SK-N-SH (cell line): Measurements from ENCODE around the gene UQCRC1. TPM values are rescaled to one million over a fixed set of nuclear protein-coding genes. Genes with fewer than 3 reads are reported as not detected.

Experiments used
- CTCF ChIA-PET: fragments of 300-600, 350-600 bp; formaldehyde crosslinking; extraction: SDS; loops from one replicate; lab custom pipeline; 2021; lab: Yijun Ruan, JAX
- POLR2A ChIA-PET: fragments of 350-600 bp; sonication (Branson Sonifier 250); formaldehyde crosslinking; extraction: SDS; loops from one replicate; lab custom pipeline; 2020; ENCODE audit warnings: antibody characterized with exemption, inconsistent platforms; lab: Yijun Ruan, JAX
- DNase-seq: peaks from one replicate; pipeline ENCODE4 v3.0.0; 2012
- H2AFZ ChIP-seq: fragments of 200-600 bp; sonication (generic); 2 replicates; pipeline ENCODE4 v1.8.1; 2016; ENCODE audit warnings: antibody characterized with exemption, mild to moderate bottlenecking, low read depth
- H3F3A ChIP-seq: fragments of 200-600 bp; sonication (generic); replicated peaks from 2 replicates; pipeline ENCODE3; 2016; ENCODE audit warnings: antibody characterized with exemption, mild to moderate bottlenecking; ENCODE audit not compliant: insufficient read depth
- H3K27ac ChIP-seq, 2 experiments: fragments of 200-500 bp in 1 of 2; fragments of 200-600 bp in 1 of 2; sonication (Bioruptor generic) in 1 of 2; sonication (generic), shearing (Covaris generic) in 1 of 2; 2 replicates each; pipeline versions ENCODE4 v1.5.1 to v1.6.1; 2014 to 2016; ENCODE audit warnings: low read depth in 2 of 2, inconsistent platforms in 1 of 2, low read length in 1 of 2, mild to moderate bottlenecking in 1 of 2, mixed read lengths in 1 of 2
- H3K27me3 ChIP-seq: fragments of 200-600 bp; sonication (generic), shearing (Covaris generic); 2 replicates; pipeline ENCODE4 v1.6.1; 2016; ENCODE audit warnings: mixed run types; ENCODE audit not compliant: insufficient read depth
- H3K36me3 ChIP-seq, 2 experiments: fragments of 200-500 bp in 1 of 2; fragments of 200-600 bp in 1 of 2; sonication (Bioruptor generic) in 1 of 2; sonication (generic) in 1 of 2; replicated peaks in 1 of 2; 2 replicates each; pipeline versions ENCODE3 to v1.5.1; 2014 to 2016; ENCODE audit warnings: low read length in 1 of 2, mild to moderate bottlenecking in 1 of 2; ENCODE audit not compliant: insufficient read depth in 2 of 2, control insufficient read depth in 1 of 2
- H3K4me1 ChIP-seq, 2 experiments: fragments of 200-500 bp in 1 of 2; fragments of 200-600 bp in 1 of 2; sonication (Bioruptor generic) in 1 of 2; sonication (generic), shearing (Covaris generic) in 1 of 2; 2 replicates each; pipeline versions ENCODE4 v1.5.1 to v1.6.1; 2014 to 2016; ENCODE audit warnings: low read depth in 1 of 2, low read length in 1 of 2, mixed run types in 1 of 2; ENCODE audit not compliant: insufficient read depth in 2 of 2, control insufficient read depth in 1 of 2
- H3K4me2 ChIP-seq: fragments of 200-600 bp; sonication (generic), shearing (Covaris generic); 2 replicates; pipeline ENCODE4 v1.6.1; 2017; ENCODE audit warnings: mixed run types
- H3K4me3 ChIP-seq, 2 experiments: fragments of 200-500 bp in 1 of 2; fragments of 200-600 bp in 1 of 2; sonication (Bioruptor generic) in 1 of 2; sonication (generic), shearing (Covaris generic) in 1 of 2; 2 replicates each; pipeline versions ENCODE4 v1.5.1 to v1.8.1; 2014 to 2016; ENCODE audit warnings: low read depth in 2 of 2, inconsistent platforms in 1 of 2, low read length in 1 of 2, mild to moderate bottlenecking in 1 of 2, mixed read lengths in 1 of 2, moderate library complexity in 1 of 2
- H3K79me2 ChIP-seq: fragments of 200-600 bp; sonication (generic); 2 replicates; pipeline ENCODE4 v1.8.1; 2017; ENCODE audit warnings: mild to moderate bottlenecking; ENCODE audit not compliant: insufficient read depth
- H3K9ac ChIP-seq: fragments of 200-600 bp; sonication (generic); 2 replicates; pipeline ENCODE4 v1.6.1; 2017; ENCODE audit warnings: mixed run types
- H3K9me2 ChIP-seq: fragments of 200-600 bp; sonication (generic); 2 replicates; pipeline ENCODE4 v1.6.1; 2017; ENCODE audit warnings: mixed run types
- H3K9me3 ChIP-seq: fragments of 200-600 bp; sonication (generic); 2 replicates; pipeline ENCODE4 v1.6.1; 2017; ENCODE audit warnings: mixed run types, mild to moderate bottlenecking, moderate library complexity
- H4K20me1 ChIP-seq: fragments of 200-600 bp; sonication (generic); 2 replicates; pipeline ENCODE4 v1.6.1; 2017; ENCODE audit warnings: mild to moderate bottlenecking, mixed run types; ENCODE audit not compliant: insufficient read depth
- ELF1 ChIP-seq: IDR thresholded peaks from 2 replicates; pipeline ENCODE4 v1.4.0; 2012
- EZH2phosphoT487 ChIP-seq: fragments of 200-600 bp; sonication (generic); IDR thresholded peaks from 2 replicates; pipeline ENCODE4 v1.6.1; 2017; ENCODE audit warnings: low read depth, mixed run types, mild to moderate bottlenecking, antibody characterized with exemption, moderate library complexity, borderline replicate concordance
- FOSL2 ChIP-seq: IDR thresholded peaks from 2 replicates; pipeline ENCODE4 v1.4.0; 2012; ENCODE audit warnings: low read depth, mild to moderate bottlenecking, moderate library complexity, borderline replicate concordance
- FOXJ3 ChIP-seq: sonication (generic); formaldehyde crosslinking; IDR thresholded peaks from 2 replicates; pipeline ENCODE4 v1.5.1; 2020; ENCODE audit warnings: mild to moderate bottlenecking, missing genetic modification reagents
- GATA2 ChIP-seq: sonication (generic); formaldehyde crosslinking; IDR thresholded peaks from 2 replicates; pipeline ENCODE4 v1.5.0; 2020; ENCODE audit warnings: mild to moderate bottlenecking, missing genetic modification reagents
- IRF3 ChIP-seq: fragments of 150-350 bp; IDR thresholded peaks from 2 replicates; pipeline ENCODE4 v1.6.1; 2016; ENCODE audit warnings: mild to moderate bottlenecking, low read depth, low read length
- JUND ChIP-seq: IDR thresholded peaks from 2 replicates; pipeline ENCODE4 v1.4.0; 2012
- MEF2A ChIP-seq: IDR thresholded peaks from 2 replicates; pipeline ENCODE4 v1.4.0; 2012; ENCODE audit warnings: low read depth, borderline replicate concordance
- MXI1 ChIP-seq: IDR thresholded peaks from 2 replicates; pipeline ENCODE4 v1.6.1; 2012; ENCODE audit warnings: mild to moderate bottlenecking, low read depth, low read length, improper control_type of control experiment
- NFIC ChIP-seq: IDR thresholded peaks from 2 replicates; pipeline ENCODE4 v1.4.0; 2012; ENCODE audit warnings: borderline replicate concordance
- POLR2AphosphoS5 ChIP-seq: IDR thresholded peaks from 2 replicates; pipeline ENCODE4 v1.6.1; 2012; ENCODE audit warnings: low read depth, low read length
- RAD21 ChIP-seq: IDR thresholded peaks from 2 replicates; pipeline ENCODE4 v1.6.1; 2012; ENCODE audit warnings: mild to moderate bottlenecking, low read length
- REST ChIP-seq: IDR thresholded peaks from 2 replicates; pipeline ENCODE4 v1.6.1; 2012; ENCODE audit warnings: mild to moderate bottlenecking, low read depth, low read length, moderate library complexity
- RXRA ChIP-seq: IDR thresholded peaks from 2 replicates; pipeline ENCODE4 v1.4.0; 2012; ENCODE audit warnings: low read depth, mild to moderate bottlenecking, borderline replicate concordance
- SIN3A ChIP-seq: IDR thresholded peaks from 2 replicates; pipeline ENCODE4 v1.6.1; 2012; ENCODE audit warnings: low read depth, mild to moderate bottlenecking, low read length, moderate library complexity, borderline replicate concordance
- SMC3 ChIP-seq: IDR thresholded peaks from 2 replicates; pipeline ENCODE4 v1.6.1; 2012; ENCODE audit warnings: low read depth, low read length, improper control_type of control experiment
- TAF1 ChIP-seq: IDR thresholded peaks from 2 replicates; pipeline ENCODE4 v1.6.1; 2012; ENCODE audit warnings: low read depth, mild to moderate bottlenecking, low read length, moderate library complexity, borderline replicate concordance
- TCF12 ChIP-seq: IDR thresholded peaks from 2 replicates; pipeline ENCODE4 v1.4.0; 2012
- WGBS: methylation state at CpG from one replicate; pipeline ENCODE4 v1.1.6; 2017; ENCODE audit warnings: low lambda C conversion rate; 5-methylcytosine and 5-hydroxymethylcytosine counted together
- polyA plus RNA-seq, 3 experiments: library from polyadenylated mRNA; depleted of rRNA; stranded (reverse); fragments of >200 nt; gene quantifications; 2 replicates each; pipeline ENCODE4 v1.2.3, GENCODE V29; 2012
- TF ChIP-seq, protein P1 (sequence below): IDR thresholded peaks from 2 replicates; pipeline ENCODE4 v1.4.0; 2012; ENCODE audit warnings: low read depth, borderline replicate concordance
- TF ChIP-seq, protein P2 (sequence below): IDR thresholded peaks from 2 replicates; pipeline ENCODE4 v1.4.0; 2012; ENCODE audit warnings: low read depth, borderline replicate concordance

The UQCRC1 gene
- polyA plus RNA-seq, 1 of the 3 experiments (the other 2 are of a cell fraction): 284 TPM

- no peaks in the 10 kb centered on the region for H3K9me3 ChIP-seq
- no peak overlapping the region for H3K27ac ChIP-seq
- peaks cover 16% of the 10 kb centered on the region; the same call in 1 of the 2 replicates for H3K79me2 ChIP-seq
- ChIA-PET POLR2A (no interaction called here), CTCF (no interaction called here)
- H2AFZ ChIP-seq: no peak overlapping the region
- peaks cover 16% of the 10 kb centered on the region; the same call in 1 of the 2 replicates for H4K20me1 ChIP-seq
- no peaks in the 10 kb centered on the region for H3K9me2 ChIP-seq
- no peak overlapping the region; a peak in 1 of 4 replicates for H3K4me3 ChIP-seq
- H3K4me2 ChIP-seq: no peak overlapping the region
- DNase-seq: peak; percentile 58
- H3K4me1 ChIP-seq: peaks cover 0 to 8% of the 10 kb centered on the region in 2 experiments; a peak in 1 of 4 replicates
- H3K36me3 ChIP-seq: peaks cover 15 to 79% of the 10 kb centered on the region in 2 experiments
- no peaks in the 10 kb centered on the region for H3F3A ChIP-seq
- 96% methylated on average over 72 of the region's 94 CpGs for WGBS
- H3K9ac ChIP-seq: no peak overlapping the region
- no peak for TF ChIP-seq RAD21
- TF ChIP-seq POLR2AphosphoS5: no peak
- no peak for TF ChIP-seq REST
- TF ChIP-seq SIN3A: no peak
- TF ChIP-seq JUND: no peak
- TF ChIP-seq MXI1: no peak
- no peak for TF ChIP-seq TAF1
- TF ChIP-seq TCF12: no peak
- TF ChIP-seq IRF3: no peak
- TF ChIP-seq FOXJ3 (CRISPR knock-in tag): no peak
- TF ChIP-seq EZH2phosphoT487: no peak
- TF ChIP-seq NFIC: no peak
- TF ChIP-seq, protein P1, sequence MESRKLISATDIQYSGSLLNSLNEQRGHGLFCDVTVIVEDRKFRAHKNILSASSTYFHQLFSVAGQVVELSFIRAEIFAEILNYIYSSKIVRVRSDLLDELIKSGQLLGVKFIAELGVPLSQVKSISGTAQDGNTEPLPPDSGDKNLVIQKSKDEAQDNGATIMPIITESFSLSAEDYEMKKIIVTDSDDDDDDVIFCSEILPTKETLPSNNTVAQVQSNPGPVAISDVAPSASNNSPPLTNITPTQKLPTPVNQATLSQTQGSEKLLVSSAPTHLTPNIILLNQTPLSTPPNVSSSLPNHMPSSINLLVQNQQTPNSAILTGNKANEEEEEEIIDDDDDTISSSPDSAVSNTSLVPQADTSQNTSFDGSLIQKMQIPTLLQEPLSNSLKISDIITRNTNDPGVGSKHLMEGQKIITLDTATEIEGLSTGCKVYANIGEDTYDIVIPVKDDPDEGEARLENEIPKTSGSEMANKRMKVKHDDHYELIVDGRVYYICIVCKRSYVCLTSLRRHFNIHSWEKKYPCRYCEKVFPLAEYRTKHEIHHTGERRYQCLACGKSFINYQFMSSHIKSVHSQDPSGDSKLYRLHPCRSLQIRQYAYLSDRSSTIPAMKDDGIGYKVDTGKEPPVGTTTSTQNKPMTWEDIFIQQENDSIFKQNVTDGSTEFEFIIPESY: no peak
- TF ChIP-seq GATA2: no peak
- no peak for TF ChIP-seq MEF2A
- TF ChIP-seq FOSL2: no peak
- TF ChIP-seq ELF1: no peak
- TF ChIP-seq SMC3: no peak
- TF ChIP-seq, protein P2, sequence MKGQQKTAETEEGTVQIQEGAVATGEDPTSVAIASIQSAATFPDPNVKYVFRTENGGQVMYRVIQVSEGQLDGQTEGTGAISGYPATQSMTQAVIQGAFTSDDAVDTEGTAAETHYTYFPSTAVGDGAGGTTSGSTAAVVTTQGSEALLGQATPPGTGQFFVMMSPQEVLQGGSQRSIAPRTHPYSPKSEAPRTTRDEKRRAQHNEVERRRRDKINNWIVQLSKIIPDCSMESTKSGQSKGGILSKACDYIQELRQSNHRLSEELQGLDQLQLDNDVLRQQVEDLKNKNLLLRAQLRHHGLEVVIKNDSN: no peak
- TF ChIP-seq RXRA: no peak
- no peaks in the 10 kb centered on the region for H3K27me3 ChIP-seq
These were observed 46.8 kb upstream of the UQCRC1 start for GRCh38 chr3:48656061-48656840.
